Fibroblast of upper back skin (primary cell): ENCODE data around the gene HNRNPLL.
"Not testable (repeated sequence)": the region's sequence is repeated elsewhere in the genome, so short reads cannot be mapped to it uniquely, and the experiment has no call there.

ENCODE experiments used
- DNase-seq: peaks from one replicate; pipeline ENCODE4 v3.0.0-alpha.2; 2013

The HNRNPLL gene

GRCh38 chr2:38549851-38550250 lies 52.9 kb downstream of the HNRNPLL start:
- no peak for DNase-seq

GRCh38 chr2:38549071-38549704 lies 53.5 kb downstream of the HNRNPLL start:
- no peak for DNase-seq

- no peak for DNase-seq
Measured at GRCh38 chr2:38547791-38548190, 54.9 kb downstream of the HNRNPLL start.

GRCh38 chr2:38546585-38546984 lies 56.1 kb downstream of the HNRNPLL start:
- DNase-seq = no peak

- no peak for DNase-seq
Measured at GRCh38 chr2:38546064-38546463, 56.7 kb downstream of the HNRNPLL start.

GRCh38 chr2:38542248-38542631 lies 60.5 kb downstream of the HNRNPLL start:
- DNase-seq = not testable (repeated sequence)

GRCh38 chr2:38540580-38541286 lies 62.0 kb downstream of the HNRNPLL start:
- DNase-seq = no peak

- DNase-seq = no peak
Measured at GRCh38 chr2:38539086-38539485, 63.6 kb downstream of the HNRNPLL start.

GRCh38 chr2:38537937-38538525 lies 64.7 kb downstream of the HNRNPLL start:
- DNase-seq = peak; percentile 25

GRCh38 chr2:38537296-38537695 lies 65.4 kb downstream of the HNRNPLL start:
- DNase-seq = not testable (repeated sequence)

GRCh38 chr2:38535744-38536506 lies 66.8 kb downstream of the HNRNPLL start:
- DNase-seq = peak; percentile 56

GRCh38 chr2:38535404-38535743 lies 67.4 kb downstream of the HNRNPLL start:
- no peak for DNase-seq

- no peak for DNase-seq
Measured at GRCh38 chr2:38534746-38535403, 67.9 kb downstream of the HNRNPLL start.

GRCh38 chr2:38533757-38534545 lies 68.8 kb downstream of the HNRNPLL start:
- no peak for DNase-seq

- no peak for DNase-seq
Measured at GRCh38 chr2:38533180-38533579, 69.5 kb downstream of the HNRNPLL start.

- no peak for DNase-seq
Measured at GRCh38 chr2:38532366-38532765, 70.4 kb downstream of the HNRNPLL start.

- DNase-seq = no peak
Measured at GRCh38 chr2:38529208-38529607, 73.5 kb downstream of the HNRNPLL start.

- no peak for DNase-seq
Measured at GRCh38 chr2:38528534-38528933, 74.2 kb downstream of the HNRNPLL start.

GRCh38 chr2:38528008-38528442 lies 74.7 kb downstream of the HNRNPLL start:
- peak; percentile 70 for DNase-seq

- DNase-seq = no peak
Measured at GRCh38 chr2:38527338-38528007, 75.3 kb downstream of the HNRNPLL start.

GRCh38 chr2:38526195-38526594 lies 76.5 kb downstream of the HNRNPLL start:
- peak; percentile 82 for DNase-seq

- no peak for DNase-seq
Measured at GRCh38 chr2:38524580-38524979, 78.1 kb downstream of the HNRNPLL start.
